Measurements from ENCODE around the gene IL17REL. TPM values are rescaled to one million over a fixed set of nuclear protein-coding genes. Genes with fewer than 3 reads are reported as not detected.

Gene IL17REL
- total RNA-seq, 1 donor from 2014 or later = not detected

DNA sequence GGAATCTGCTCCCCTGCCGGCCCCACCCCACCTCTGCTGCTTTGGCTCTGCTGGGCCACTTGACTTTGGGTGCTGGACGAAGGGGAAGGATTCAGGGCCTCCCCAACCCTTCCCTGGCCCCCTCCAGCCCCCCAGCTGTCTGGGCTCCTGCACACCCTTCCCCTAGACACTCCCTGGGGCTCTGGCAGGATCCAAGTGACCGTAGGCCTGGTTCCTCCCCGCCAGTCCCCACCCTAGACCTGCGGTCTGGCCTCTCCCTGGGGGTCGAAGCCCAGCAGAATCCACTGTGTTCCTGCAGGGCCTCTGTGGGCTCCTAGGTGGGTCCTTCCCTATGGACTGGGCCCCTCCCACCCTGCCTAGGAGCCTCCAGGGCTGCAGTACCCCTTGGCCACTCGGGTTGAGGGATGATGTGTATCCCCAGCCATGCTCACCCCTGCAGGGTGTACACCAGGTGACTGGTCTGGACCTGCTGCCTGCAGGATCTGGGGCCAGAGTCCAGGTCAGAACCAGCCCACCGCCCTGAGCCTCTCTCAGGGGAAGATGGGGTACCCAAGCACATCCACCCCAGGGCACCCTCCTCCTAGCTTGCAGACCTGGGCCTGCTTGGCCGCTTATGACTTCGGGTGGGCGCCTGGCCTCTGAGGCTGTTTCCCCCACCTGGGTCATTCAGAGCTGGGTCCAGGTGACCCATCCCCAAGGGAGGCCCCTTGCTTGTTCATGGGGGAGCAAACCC, 46.4 kb downstream of the IL17REL start:
- no peak for DNase-seq (ENCODE audit: low spot score)
- H3K4me1 Mint-ChIP-seq (ENCODE audit: low read depth) = peaks cover 34% of the 10 kb centered on the region
- peak overlapping the region; percentile 45 for H3K4me3 Mint-ChIP-seq
- peak overlapping the region; percentile 34 for H3K27ac Mint-ChIP-seq
- intact Hi-C loops (cut with micrococcal nuclease) = loop anchor here (10.0 kb wide), 1 partner anchor 569 kb away; the partner anchor contains the start of gene TYMP
- no peaks in the 10 kb centered on the region for H3K27me3 Mint-ChIP-seq (ENCODE audit: insufficient read depth)
- peaks cover 29% of the 10 kb centered on the region for H3K36me3 Mint-ChIP-seq (ENCODE audit: low read depth)
- H3K9me3 Mint-ChIP-seq = no peaks in the 10 kb centered on the region

DNA sequence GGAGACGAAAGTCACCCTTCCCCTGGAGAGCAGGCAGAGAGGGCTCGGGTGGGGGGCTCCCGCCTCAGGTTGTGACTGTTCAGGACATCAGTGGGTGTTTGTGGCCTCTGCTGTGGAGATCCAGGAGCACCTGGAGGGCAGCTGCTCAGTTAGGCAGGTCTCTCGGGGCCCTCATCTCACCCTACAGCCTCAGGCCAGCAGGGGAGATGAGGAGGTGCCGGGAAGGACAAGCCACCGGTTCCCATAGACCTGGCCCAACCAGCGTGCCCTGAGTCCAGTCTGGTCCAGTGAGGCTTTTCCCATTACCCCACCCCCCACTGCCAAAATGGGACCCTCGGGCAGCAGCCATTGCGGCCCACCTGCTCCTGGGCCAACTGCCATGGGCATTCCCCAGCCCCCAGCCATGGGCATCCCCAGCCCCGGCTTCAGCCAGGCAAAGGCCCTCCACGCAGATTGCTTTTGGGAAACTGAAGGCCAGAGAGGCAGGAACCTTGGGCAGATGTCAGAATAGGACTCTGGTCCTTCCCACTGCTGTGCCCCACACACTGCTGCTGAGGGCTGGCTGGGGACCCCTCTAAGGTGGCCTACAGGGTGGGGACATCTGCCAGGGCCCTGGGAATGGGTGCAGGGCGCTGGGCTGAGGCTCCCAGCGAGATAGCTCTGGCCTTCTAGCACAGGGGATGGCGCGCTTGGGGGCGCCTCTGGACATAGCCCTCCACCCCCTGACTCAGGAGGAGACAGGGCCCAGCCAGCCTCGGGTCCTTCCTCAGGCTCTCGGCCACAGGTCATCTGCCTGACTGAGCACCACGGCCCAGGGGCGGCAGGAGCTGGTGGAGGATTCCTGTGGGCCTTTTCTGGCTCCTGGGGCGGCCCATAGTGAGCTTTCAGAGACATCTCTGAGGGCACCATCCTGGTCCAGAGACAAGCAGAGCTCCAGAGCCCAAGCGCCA, 47.2 kb downstream of the IL17REL start:
- no peak for DNase-seq (ENCODE audit: low spot score)
- Mint-ChIP-seq H3K36me3 (ENCODE audit: low read depth) (peaks cover 29% of the 10 kb centered on the region), H3K27me3 (ENCODE audit: insufficient read depth) (no peaks in the 10 kb centered on the region), H3K4me1 (ENCODE audit: low read depth) (peaks cover 27% of the 10 kb centered on the region), H3K4me3 (peak overlapping the region; percentile 88), H3K27ac (no peak overlapping the region), H3K9me3 (no peaks in the 10 kb centered on the region)
- intact Hi-C loops (cut with micrococcal nuclease) = loop anchor here (10.0 kb wide), 1 partner anchor 569 kb away; the partner anchor contains the start of gene TYMP

GRCh38 chr22:49964136-49965090, 48.2 kb downstream of the IL17REL start:
- H3K4me1 Mint-ChIP-seq (ENCODE audit: low read depth) = peaks cover 24% of the 10 kb centered on the region
- no peaks in the 10 kb centered on the region for H3K27me3 Mint-ChIP-seq (ENCODE audit: insufficient read depth)
- peak overlapping the region; percentile 88 for H3K4me3 Mint-ChIP-seq

GRCh38 chr22:49963647-49964026, 48.9 kb downstream of the IL17REL start:
- no peak for DNase-seq (ENCODE audit: low spot score)
- H3K4me1 Mint-ChIP-seq (ENCODE audit: low read depth) = peaks cover 31% of the 10 kb centered on the region
- peak overlapping the region; percentile 84 for H3K27ac Mint-ChIP-seq
- no peaks in the 10 kb centered on the region for H3K27me3 Mint-ChIP-seq (ENCODE audit: insufficient read depth)
- H3K4me3 Mint-ChIP-seq = peak overlapping the region; percentile 88
- H3K9me3 Mint-ChIP-seq = no peaks in the 10 kb centered on the region
- intact Hi-C loops (cut with micrococcal nuclease) = loop anchor here (2.0 to 10.0 kb wide), 3 partner anchors 13 to 571 kb away; partner anchors contain the start of gene TYMP
- peaks cover 29% of the 10 kb centered on the region for H3K36me3 Mint-ChIP-seq (ENCODE audit: low read depth)

More at GRCh38 chr22:49964136-49965090, 48.2 kb downstream of the IL17REL start:
- H3K27ac Mint-ChIP-seq = peak overlapping the region; percentile 84
- intact Hi-C loops (cut with micrococcal nuclease) = loop anchor here (5.0 to 10.0 kb wide), 2 partner anchors 37 to 570 kb away; partner anchors contain the start of gene TYMP
- H3K36me3 Mint-ChIP-seq (ENCODE audit: low read depth) = peaks cover 29% of the 10 kb centered on the region
- H3K9me3 Mint-ChIP-seq = no peaks in the 10 kb centered on the region
- no peak for DNase-seq (ENCODE audit: low spot score)

DNA sequence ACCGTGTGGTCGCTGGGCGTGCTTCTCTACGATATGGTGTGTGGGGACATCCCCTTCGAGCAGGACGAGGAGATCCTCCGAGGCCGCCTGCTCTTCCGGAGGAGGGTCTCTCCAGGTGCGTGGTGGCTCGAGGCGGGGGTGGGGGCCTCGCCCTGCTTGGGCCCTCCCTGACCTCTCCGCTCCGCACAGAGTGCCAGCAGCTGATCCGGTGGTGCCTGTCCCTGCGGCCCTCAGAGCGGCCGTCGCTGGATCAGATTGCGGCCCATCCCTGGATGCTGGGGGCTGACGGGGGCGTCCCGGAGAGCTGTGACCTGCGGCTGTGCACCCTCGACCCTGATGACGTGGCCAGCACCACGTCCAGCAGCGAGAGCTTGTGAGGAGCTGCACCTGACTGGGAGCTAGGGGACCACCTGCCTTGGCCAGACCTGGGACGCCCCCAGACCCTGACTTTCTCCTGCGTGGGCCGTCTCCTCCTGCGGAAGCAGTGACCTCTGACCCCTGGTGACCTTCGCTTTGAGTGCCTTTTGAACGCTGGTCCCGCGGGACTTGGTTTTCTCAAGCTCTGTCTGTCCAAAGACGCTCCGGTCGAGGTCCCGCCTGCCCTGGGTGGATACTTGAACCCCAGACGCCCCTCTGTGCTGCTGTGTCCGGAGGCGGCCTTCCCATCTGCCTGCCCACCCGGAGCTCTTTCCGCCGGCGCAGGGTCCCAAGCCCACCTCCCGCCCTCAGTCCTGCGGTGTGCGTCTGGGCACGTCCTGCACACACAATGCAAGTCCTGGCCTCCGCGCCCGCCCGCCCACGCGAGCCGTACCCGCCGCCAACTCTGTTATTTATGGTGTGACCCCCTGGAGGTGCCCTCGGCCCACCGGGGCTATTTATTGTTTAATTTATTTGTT, 49.6 kb downstream of the IL17REL start:
- Mint-ChIP-seq H3K4me3 (peak overlapping the region; percentile 88), H3K9me3 (no peaks in the 10 kb centered on the region), H3K4me1 (ENCODE audit: low read depth) (peaks cover 32% of the 10 kb centered on the region), H3K27ac (peak overlapping the region; percentile 84), H3K36me3 (ENCODE audit: low read depth) (peaks cover 29% of the 10 kb centered on the region), H3K27me3 (ENCODE audit: insufficient read depth) (no peaks in the 10 kb centered on the region)
- no peak for DNase-seq (ENCODE audit: low spot score)
- intact Hi-C loops (cut with micrococcal nuclease) = loop anchor here (1.0 to 10.0 kb wide), 4 partner anchors 14 to 572 kb away; partner anchors contain the start of gene TYMP

DNA sequence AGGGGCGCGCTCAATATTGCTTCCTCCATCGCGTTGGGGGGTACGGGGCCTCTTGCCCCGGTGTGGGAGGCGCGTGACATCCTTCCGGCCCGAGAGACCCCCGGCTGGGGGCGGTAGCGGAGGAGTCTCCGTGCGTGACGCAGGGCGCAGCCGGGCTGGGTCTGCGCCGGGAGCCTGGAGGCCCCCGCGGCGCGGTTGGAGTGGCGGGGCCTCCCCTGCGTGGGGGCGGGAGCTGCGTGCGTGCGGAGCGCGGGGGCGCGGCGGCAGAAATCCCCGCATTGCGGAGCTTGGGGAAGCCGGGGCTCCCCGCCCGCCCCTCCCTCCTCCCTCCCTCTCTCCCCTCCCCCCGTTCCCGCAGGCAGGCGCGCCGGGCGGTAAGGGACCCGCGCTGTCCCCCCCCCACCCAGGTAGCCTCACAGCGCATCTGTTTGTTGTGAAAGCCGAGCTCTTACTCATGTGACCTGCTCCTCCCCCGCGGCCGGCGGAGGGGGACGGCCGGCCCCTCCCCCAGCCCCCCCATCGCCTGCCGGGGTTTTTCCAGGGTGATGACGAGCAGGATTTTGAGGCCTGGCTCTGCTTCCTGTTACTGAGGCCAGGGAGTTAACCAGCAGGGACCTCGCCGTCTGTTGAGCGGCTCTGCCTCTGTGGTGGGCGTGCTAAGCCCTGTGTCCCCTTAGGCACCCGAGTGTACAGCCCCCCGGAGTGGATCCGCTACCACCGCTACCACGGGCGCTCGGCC, 50.4 kb downstream of the IL17REL start:
- peaks cover 29% of the 10 kb centered on the region for H3K36me3 Mint-ChIP-seq (ENCODE audit: low read depth)
- peaks cover 27% of the 10 kb centered on the region for H3K4me1 Mint-ChIP-seq (ENCODE audit: low read depth)
- intact Hi-C loops (cut with micrococcal nuclease) = loop anchor here (1.0 to 10.0 kb wide), 4 partner anchors 15 to 573 kb away; partner anchors contain the start of gene TYMP
- H3K27ac Mint-ChIP-seq = peak overlapping the region; percentile 95
- no peaks in the 10 kb centered on the region for H3K9me3 Mint-ChIP-seq
- peak; percentile 72 for DNase-seq (ENCODE audit: low spot score)
- peak overlapping the region; percentile 90 for H3K4me3 Mint-ChIP-seq
- H3K27me3 Mint-ChIP-seq (ENCODE audit: insufficient read depth) = no peaks in the 10 kb centered on the region

DNA sequence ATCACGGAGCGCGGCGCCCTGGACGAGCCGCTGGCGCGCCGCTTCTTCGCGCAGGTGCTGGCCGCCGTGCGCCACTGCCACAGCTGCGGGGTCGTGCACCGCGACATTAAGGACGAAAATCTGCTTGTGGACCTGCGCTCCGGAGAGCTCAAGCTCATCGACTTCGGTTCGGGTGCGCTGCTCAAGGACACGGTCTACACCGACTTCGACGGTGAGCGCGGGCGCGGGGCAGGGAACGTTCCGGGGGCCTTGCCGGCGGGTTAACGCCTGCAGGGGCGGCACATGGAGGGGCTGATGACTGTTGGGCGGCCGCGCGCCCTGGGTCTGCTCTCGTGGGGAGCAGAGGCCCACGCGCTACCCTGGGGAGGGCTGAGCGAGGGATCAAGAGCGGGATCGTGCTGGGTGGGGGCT, 51.0 kb downstream of the IL17REL start:
- Mint-ChIP-seq H3K9me3 (no peaks in the 10 kb centered on the region), H3K27ac (peak overlapping the region; percentile 95), H3K4me1 (ENCODE audit: low read depth) (peaks cover 26% of the 10 kb centered on the region), H3K36me3 (ENCODE audit: low read depth) (peaks cover 29% of the 10 kb centered on the region), H3K27me3 (ENCODE audit: insufficient read depth) (no peaks in the 10 kb centered on the region), H3K4me3 (peak overlapping the region; percentile 90)
- intact Hi-C loops (cut with micrococcal nuclease) = loop anchor here (1.0 to 10.0 kb wide), 4 partner anchors 15 to 573 kb away; partner anchors contain the start of gene TYMP
- DNase-seq (ENCODE audit: low spot score) = no peak

GRCh38 chr22:49961005-49961600, 51.5 kb downstream of the IL17REL start:
- Mint-ChIP-seq H3K4me3 (peak overlapping the region; percentile 90), H3K9me3 (no peaks in the 10 kb centered on the region), H3K27ac (peak overlapping the region; percentile 95), H3K4me1 (ENCODE audit: low read depth) (peaks cover 26% of the 10 kb centered on the region), H3K36me3 (ENCODE audit: low read depth) (peaks cover 29% of the 10 kb centered on the region), H3K27me3 (ENCODE audit: insufficient read depth) (no peaks in the 10 kb centered on the region)
- intact Hi-C loops (cut with micrococcal nuclease) = loop anchor here (5.0 to 10.0 kb wide), 2 partner anchors 34 to 574 kb away; partner anchors contain the start of gene TYMP
- peak; percentile 38 for DNase-seq (ENCODE audit: low spot score)

- no peaks in the 10 kb centered on the region for H3K9me3 Mint-ChIP-seq
- peak within 1 kb of the TSS; percentile 90 for H3K4me3 Mint-ChIP-seq
- H3K27me3 Mint-ChIP-seq (ENCODE audit: insufficient read depth) = no peaks in the 10 kb centered on the region
- H3K4me1 Mint-ChIP-seq (ENCODE audit: low read depth) = peaks cover 26% of the 10 kb centered on the region
- H3K36me3 Mint-ChIP-seq (ENCODE audit: low read depth) = peaks cover 29% of the 10 kb centered on the region
- peak; percentile 93 for DNase-seq (ENCODE audit: low spot score)
- peak within 1 kb of the TSS; percentile 95 for H3K27ac Mint-ChIP-seq
- intact Hi-C loops (cut with micrococcal nuclease) = loop anchor here (1.0 to 10.0 kb wide), 3 partner anchors 24 to 574 kb away; partner anchors contain the start of gene TYMP
These were observed 52.2 kb downstream of the IL17REL start, which contains the start of gene PIM3 for GRCh38 chr22:49960159-49961004. PIM3 (plus strand) TSS chr22:49960772; CDS start chr22:49960948, 176 bp downstream.
